Measurements from ENCODE around the gene ZDHHC23.

DNA sequence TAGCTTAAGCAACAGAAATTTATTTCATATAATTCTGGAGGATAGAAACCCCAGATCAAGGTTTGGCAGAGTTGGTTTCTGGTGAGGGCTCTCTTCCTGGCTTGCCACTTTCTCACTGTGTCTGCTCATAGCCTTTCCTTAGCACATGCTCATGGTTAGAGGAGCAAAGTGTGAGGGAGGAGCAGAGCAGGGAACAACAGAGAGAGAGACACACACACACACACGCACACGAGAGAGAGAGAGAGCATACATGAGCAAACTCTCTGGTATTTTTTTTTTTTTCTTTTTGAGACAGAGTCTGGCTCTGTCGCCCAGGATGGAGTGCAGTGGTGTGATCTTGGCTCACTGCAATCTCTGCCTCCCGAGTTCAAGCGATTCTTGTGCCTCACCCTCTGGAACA, 36.8 kb upstream of the ZDHHC23 start:
- TF ChIP-seq, protein P1, sequence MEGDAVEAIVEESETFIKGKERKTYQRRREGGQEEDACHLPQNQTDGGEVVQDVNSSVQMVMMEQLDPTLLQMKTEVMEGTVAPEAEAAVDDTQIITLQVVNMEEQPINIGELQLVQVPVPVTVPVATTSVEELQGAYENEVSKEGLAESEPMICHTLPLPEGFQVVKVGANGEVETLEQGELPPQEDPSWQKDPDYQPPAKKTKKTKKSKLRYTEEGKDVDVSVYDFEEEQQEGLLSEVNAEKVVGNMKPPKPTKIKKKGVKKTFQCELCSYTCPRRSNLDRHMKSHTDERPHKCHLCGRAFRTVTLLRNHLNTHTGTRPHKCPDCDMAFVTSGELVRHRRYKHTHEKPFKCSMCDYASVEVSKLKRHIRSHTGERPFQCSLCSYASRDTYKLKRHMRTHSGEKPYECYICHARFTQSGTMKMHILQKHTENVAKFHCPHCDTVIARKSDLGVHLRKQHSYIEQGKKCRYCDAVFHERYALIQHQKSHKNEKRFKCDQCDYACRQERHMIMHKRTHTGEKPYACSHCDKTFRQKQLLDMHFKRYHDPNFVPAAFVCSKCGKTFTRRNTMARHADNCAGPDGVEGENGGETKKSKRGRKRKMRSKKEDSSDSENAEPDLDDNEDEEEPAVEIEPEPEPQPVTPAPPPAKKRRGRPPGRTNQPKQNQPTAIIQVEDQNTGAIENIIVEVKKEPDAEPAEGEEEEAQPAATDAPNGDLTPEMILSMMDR (IDR thresholded peaks at IDR 0.05): no peak
- TF ChIP-seq ZFX (IDR thresholded peaks at IDR 0.05; ENCODE audit: borderline replicate concordance): no peak

Measured in 22Rv1 (cell line).